Kidney capillary endothelial cell (primary cell): ENCODE measurements around the gene CARD11.
"Not testable (repeated sequence)": the region's sequence is repeated elsewhere in the genome, so short reads cannot be mapped to it uniquely, and the experiment has no call there.

Source experiments
- DNase-seq: peaks from one replicate; pipeline ENCODE4 v3.0.0-alpha.2; 2018; ENCODE audit warnings: low spot score

CARD11 gene

GRCh38 chr7:2962865-2963264 is 80.8 kb downstream of the CARD11 start:
- DNase-seq = no peak

DNA sequence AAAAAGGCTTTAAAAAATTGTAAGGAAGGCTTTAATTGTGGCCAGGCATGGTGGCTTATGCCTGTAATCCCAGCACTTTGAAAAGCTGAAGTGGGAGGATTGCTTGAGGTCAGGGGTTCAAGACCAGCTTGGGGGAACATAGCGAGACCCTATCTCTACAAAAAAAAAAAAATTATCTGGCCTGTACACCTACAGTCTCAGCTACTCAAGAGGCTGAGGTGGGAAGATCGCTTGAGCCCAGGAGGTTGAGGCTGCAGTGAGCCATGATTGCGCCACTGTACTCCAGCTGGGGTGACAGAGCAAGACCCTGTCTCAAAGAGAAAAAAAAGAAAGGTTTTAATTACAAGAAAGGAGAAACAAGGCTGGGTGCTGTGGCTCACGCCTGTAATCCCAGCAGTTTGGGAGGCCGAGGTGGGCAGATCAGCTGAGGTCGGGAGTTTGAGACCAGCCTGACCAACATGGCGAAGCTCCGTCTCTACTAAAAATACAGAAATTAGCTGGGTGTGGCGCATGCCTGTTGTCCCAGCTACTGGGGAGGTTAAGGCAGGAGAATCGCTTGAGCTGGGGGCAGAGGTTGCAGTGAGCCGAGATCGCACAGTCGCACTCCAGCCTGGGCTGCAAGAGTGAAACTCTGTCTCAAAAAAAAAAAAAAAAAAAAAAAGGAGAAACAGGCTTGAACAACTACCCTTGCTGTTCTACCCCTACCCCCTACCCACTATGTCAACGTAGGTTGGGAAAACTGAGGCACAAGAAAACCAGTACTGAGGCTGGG is 83.7 kb downstream of the CARD11 start:
- DNase-seq = no peak

DNA sequence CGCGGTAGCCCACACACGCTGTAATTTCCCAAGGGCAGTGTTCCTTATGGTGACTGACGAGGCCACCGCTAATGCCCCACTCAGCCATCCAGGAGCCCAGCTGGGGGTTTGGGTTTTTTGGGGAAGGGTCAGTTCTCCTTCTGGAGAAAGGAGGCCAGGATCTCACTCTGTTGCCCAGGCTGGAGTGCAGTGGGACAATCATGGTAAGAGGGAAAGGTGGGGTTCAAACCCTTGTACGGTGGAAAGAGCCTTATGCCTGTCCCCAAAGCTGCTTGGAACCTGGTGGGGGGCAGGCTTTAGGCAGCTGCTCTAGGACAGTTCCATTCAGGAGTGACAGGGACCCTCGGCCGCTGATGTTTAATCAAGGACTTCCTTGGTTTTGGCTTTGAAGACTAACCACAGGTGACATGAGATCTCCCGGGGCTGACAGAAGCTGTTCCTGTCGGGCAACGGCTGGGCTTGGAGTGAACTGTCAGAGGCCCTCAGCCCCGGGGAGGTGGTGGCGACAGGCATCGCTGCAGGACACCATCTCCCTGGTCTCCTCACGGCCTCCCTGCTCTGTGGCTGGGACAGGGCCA is 84.5 kb downstream of the CARD11 start:
- DNase-seq = no peak

DNA sequence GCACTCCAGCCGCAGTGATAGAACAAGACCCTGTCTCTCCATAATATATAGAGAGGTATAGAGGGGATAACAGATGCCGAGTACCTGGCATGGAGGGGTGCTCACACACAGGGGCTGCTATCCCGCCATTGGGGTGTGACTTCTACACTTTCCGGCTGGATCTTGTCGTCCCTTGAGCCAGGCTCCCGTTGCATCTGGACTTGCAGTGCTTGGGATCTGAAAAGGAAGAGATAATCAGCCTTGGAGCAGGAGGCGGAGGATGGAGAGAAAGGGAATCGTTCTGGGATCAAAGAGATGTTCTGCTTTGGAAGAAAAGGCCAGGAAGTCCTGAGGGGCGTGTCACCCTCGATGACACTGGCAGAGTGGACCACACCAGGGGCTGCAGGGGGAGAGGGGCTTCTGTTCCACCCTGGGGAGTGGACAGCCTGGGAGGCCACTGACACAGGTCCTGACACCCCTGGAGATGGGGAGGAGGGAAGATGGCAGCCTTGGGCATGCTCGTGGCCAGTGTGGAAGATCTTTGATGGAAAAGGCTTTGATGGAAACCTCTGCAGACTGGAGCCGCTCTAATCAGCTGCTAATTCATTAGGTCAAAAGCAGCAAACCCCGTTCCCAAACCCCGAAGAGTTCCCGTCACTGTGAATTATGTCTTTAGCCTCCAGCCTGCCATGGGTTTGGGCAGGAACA is 85.1 kb downstream of the CARD11 start:
- DNase-seq = no peak

DNA sequence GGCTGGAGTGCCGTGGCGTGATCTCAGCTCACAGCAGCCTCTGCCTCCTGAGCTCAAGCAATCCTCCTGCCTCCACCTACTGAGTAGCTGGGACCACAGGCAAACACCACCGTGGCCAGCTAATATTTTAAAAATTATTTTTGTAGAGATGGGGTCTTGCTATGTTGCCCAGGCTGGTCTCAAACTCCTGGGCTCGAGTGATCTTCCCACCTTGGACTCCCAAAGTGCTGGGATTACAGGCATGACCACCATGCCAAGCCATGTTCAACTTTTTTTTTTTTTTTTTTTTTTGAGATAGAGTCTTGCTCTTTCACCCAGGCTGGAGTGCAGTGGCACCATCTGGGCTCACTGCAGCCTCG is 86.3 kb downstream of the CARD11 start:
- not testable (repeated sequence) for DNase-seq

GRCh38 chr7:2956526-2957368 is 86.9 kb downstream of the CARD11 start:
- DNase-seq = peak; percentile 20

- DNase-seq = no peak
Measured at GRCh38 chr7:2956076-2956475, 87.6 kb downstream of the CARD11 start.

GRCh38 chr7:2955269-2955668 is 88.4 kb downstream of the CARD11 start:
- DNase-seq = no peak

DNA sequence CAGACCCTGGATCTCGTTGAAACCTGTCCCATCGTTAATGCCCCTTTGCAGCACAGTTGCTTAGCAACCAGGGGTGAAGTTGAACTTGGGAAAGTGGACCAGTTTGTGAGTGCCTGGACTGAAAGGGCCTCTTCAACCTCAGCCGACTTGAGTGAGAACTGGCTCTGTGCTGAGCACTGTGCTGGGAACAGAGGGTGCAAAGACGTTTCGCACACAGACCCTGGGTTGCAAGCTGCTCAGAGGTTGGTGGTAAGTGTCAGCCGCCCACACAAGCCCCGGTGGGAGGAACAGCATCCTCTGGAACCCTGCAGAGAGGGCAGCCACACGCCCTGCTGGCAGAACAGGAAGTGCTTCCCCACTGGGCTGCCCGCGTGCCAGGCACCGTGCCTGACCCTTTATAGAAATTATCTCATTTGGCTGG is 89.2 kb downstream of the CARD11 start:
- DNase-seq = no peak

GRCh38 chr7:2953588-2954407 is 89.9 kb downstream of the CARD11 start:
- no peak for DNase-seq

DNA sequence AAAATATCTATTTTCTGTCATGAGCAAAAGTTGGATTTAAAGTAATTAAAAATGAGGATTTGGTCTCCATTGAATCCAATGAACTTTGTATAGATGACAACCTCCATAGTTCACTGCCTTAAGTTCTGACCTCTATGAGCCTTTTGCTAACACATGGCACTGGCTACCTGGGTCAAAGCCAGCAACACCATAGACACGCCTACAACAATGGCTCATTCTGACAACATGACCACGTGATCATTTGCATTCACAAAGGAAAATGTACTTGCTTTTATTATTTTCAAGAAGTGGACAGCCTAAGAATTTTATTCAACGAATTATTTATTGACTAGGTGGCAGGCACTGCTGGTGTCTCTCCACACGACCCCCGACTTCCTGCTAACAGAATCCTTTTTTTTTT is 90.6 kb downstream of the CARD11 start:
- no peak for DNase-seq

DNA sequence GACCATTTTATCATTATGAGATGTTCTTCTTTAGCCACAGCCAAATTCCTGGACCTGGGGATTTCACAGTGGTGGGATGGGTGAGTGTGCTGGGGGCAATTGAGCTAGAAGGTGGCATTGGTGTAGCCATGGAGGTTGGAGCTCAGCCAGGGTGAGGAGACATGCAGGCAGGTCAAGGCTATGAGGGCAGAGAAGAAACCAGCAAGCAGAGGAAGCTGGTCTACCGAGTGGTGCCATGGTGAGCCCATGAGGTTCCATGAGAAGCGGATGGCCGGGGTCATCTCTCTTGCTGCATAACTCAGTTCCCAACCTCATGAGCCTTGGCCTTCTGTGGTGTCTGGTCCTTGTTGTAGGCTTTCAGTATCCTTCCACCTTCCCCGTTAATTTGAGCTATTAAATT is 91.4 kb downstream of the CARD11 start:
- DNase-seq = no peak

DNA sequence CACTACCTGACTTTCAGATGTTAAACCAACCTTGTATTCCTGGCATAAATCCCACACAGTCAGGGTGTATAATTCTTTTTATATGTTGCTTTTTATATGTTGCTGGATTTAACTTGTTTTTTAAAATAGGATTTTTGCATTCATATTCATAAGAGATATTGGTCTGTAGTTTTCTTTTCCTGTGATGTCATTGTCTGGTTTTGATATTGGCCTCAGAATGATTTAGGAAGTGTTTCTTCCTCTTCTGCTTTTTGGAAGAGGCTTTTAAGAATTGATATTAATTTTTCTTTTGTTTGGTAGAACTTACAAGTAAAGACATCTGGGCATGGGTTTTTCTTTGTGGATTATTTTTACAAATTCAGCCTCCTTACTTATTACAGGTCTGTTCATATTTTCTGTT is 93.1 kb downstream of the CARD11 start:
- DNase-seq = no peak

- DNase-seq = no peak
Measured at GRCh38 chr7:2948749-2949148, 94.9 kb downstream of the CARD11 start.

GRCh38 chr7:2947058-2947780 is 96.4 kb downstream of the CARD11 start:
- no peak for DNase-seq

- no peak for DNase-seq
Measured at GRCh38 chr7:2945171-2945570, 98.5 kb downstream of the CARD11 start.

DNA sequence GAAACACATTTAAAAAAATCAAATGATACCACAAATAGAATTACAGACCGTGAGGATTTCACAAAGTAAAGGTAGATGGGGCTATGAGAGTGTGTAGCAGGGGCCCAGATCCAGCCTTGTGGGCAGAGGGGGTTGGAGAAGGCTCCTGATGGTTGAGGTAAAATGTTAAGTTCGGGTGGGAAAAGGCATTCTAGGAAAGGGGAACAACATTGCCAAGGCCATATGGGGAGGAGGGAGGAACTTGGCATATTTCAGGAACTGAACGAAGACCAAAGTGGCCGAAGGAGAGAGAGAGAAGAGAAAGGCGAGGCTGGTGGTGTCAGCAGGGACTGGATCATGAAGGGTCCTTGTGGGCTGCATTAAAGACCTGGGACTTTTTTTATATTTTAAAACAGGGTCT is 98.9 kb downstream of the CARD11 start:
- no peak for DNase-seq

DNA sequence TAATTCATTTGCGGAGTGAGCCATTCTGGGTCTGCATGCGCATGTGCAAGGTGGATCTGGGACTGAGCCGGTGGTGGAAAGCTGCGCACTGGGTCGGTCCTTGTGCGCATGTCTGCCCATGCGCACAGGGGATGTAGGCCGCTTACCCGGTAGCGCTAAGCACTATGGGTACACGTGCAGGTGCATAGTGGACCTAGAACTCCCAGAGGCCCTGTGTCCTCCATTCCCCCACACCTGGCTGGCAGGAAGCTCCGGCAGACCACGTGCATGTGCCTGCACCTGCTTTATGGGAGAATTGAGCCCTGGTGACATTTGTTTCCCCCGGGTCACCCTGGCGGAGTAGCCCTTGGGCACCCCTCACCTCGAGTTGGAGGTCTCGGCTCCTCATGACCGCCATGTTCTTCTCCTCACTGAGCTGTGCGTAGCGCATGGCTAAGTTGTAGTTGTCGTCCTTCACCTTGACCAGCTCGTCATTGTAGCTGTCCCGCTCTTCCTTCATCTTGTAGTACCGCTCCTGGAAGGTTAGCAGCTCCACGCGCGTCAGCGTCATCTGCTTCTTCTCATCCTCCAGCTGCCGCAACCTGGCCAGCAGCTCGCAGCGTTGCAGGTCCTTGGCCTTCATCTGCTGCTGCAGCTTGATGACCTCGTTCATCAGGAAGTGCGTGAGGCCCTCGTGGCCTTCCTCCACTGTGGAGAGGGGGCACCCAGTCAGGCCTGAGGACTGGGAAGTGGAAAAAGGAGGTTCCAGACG is 99.6 kb downstream of the CARD11 start:
- DNase-seq = no peak

DNA sequence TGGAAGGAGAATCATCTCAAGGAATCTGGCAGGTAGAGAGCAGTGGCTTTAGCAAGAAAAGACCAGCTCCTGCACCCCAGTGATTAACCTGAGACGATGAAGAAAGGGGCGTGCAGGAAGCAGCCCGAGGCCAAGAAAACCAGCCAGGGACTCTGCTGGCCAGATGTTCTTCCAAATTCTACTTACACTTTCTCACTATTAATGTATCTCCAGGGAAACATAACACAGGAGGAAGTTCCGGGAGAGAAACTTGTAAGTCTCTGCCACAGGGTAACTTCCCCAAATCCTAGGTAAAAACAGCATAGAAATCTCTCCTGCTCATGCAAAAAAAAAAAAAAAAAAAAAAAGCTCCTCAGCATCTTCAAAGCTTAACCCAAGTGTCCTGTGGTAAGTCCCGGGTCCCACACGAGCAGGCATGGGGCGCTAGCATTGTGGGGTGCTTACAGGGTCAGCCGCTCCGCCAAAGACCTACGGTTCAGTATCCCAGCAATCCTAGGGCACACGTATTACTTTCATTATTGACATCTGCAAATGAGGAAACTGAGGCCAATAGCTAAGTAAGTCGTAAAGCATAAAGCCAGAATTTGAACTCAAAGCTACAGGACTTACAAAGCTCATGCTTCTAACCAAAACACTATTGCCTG is 102.3 kb downstream of the CARD11 start:
- no peak for DNase-seq

GRCh38 chr7:2940466-2940865 is 103.2 kb downstream of the CARD11 start:
- DNase-seq = no peak
